Right ventricle myocardium inferior (tissue), 1 donor: ENCODE data around the gene KRTAP2-3. TPM values are rescaled to one million over a fixed set of nuclear protein-coding genes. Genes with fewer than 3 reads are reported as not detected.
"Not testable (repeated sequence)": the region's sequence is repeated elsewhere in the genome, so short reads cannot be mapped to it uniquely, and the experiment has no call there.

Source experiments
- ATAC-seq: fragments of 200-7000 bp; cut with Tn5 transposase; one replicate; pipeline ENCODE4 v1.9.1; 2020; ENCODE audit warnings: mild to moderate bottlenecking, moderate library complexity
- DNase-seq: peaks from one replicate; pipeline ENCODE4 v3.0.0; 2021; ENCODE audit errors: missing footprints
- intact Hi-C: fragments of 100-400 bp; cut with DNase I; formaldehyde crosslinking; loops from one replicate; pipeline ENCODE4 v1.11.0; 2022
- total RNA-seq: library from RNA; stranded (reverse); fragmentation: NEBNext Ultra II Directional; extraction: Animal tissue kit (Norgen Biotek cat#: 25700); gene quantifications from one replicate; pipeline ENCODE4 v1.2.1, GENCODE V29; 2021
- donor health status: DM: no; HTN: yes; CAD: no; lungs with severe emphysema.

Gene KRTAP2-3
- total RNA-seq, 1 donor from 2014 or later: not detected

DNA sequence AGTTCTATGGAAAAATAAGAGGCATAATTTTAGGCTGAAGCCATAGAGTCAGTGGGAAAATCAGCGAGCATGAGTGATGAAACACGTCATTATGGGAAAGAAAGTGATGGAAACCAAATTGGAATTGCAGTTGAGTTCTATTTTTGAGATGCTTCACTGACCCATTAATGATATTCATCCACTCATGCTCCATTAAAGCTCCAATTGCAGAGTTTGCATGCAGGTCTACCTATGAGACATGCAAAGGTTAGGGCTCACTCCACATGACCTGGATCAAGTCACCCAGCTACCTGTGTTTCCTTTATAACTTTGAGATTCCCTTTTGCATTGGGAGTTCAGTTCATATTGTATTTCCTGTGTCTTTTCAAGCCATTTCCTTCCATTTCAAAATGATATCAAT, 13.8 kb upstream of the KRTAP2-3 start:
- no peak for ATAC-seq
- intact Hi-C loops: no loop called here
- DNase-seq: no peak

DNA sequence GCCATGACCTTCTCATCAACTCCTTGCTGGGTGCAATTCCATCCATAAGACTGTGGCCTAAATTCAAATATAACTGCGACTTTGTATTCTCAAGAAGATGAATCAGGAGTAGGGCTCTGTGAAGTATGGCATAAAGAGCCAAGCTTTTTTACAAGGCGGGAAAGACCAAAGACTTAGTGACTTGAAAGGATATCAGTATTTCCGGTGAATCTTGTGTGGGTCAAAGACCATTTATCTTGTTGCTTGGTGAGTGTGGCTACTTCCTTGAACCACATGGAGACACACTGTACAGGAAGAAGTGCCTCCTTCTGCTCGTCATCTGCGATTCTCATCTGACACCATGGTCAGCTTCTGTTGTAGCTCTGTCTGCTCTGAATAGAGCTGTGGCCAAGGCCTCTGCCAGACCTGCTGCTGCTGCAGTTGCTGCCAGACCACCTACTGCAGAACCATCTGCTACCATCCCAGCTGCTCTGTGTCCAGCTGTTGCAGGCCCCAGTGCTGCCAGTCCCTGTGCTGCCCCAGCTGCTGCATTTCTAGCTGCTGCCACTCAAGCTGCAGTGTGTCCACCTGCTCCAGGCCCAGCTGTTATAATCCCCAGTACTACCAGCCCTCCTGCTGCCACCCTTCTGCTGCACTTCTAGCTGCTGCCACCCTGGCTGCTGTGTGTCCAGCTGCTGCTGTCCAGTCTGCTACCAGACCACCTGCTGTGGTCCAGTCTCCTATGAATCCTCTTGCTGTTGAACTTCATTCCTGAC, 11.9 kb upstream of the KRTAP2-3 start:
- DNase-seq (no peak), ATAC-seq (no peak)
- intact Hi-C loops: no loop called here

DNA sequence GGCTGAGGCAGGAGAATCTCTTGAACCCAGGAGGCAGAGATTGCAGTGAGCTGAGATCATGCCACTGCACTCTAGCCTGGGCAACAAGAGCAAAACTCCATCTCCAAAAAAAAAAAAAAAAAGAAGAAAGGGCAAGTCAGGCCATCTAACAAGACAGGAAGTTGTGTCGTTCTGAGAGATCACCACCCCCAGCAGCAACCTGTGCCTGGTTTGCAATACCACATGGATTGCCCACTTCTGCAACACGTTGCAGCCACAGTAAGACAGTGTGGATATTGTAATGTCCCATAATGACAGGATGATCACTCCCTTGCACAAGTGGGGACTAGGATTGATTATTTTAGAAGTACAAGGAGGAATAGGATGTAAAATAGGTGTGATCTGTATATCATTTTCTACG, 9.1 kb upstream of the KRTAP2-3 start:
- intact Hi-C loops: no loop called here
- no peak for ATAC-seq
- no peak for DNase-seq

DNA sequence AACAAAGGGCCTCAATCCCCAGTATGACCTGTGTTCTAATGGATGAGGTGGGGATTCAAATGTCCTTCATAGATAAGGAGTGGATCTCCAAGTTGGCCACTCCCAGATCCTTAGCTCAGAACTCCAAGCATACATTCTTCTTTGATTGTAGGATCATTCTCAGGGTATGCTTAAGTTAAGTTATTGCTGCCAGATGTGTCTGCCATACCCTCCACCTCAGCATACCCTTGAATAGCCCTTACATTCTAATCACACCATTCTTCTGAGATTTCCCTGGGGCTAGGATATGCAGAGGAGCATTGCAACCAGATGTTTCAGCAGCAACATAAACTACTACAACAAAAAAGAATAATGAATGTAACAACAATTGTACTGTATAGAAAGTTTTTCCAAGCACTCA, 7.4 kb upstream of the KRTAP2-3 start:
- intact Hi-C loops: no loop called here
- DNase-seq: no peak
- no peak for ATAC-seq

DNA sequence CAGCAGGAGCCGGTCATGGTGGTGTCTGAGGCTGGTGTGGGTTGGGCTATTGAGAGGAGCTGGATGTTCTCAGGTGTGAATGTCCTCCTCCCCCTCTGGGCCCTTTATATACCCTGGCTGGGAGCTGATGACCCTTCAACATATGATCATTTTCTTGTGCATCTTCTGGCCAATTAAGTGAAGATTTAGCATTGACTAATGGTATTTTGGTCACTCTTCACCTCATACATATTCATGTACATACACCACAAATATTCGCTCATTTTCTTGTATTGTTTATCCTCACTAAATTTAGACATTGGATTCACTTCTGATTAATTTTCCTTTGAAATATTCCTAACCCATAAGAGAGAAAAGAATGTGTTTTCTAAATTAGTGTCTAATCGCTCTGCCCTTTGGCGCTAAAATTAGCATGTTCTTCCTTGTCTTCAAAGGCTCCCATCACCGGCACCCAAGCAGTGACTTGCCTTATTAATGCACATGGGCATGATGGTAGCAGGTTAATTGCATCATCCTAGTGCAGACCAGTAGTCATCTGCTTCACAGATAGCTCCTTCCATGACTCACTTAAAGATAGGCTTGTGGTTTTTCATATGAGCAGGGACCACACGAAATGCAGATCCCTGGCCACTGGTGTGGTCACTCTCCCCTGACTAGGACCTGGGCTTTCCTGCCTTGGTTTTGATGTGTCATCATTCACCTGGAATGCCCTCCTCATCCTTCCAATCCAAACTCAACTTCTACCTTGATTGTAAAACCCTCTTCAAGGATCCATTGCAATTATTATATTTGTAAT, 6.1 kb upstream of the KRTAP2-3 start, which contains the start of gene KRTAP2-4:
Gene KRTAP2-4, minus strand, starts transcription at position 51 of the 796 bp plus-strand sequence. Its CDS starts 34 bp downstream, at position 17.
- ATAC-seq (no peak), DNase-seq (no peak)
- intact Hi-C loops: no loop called here

DNA sequence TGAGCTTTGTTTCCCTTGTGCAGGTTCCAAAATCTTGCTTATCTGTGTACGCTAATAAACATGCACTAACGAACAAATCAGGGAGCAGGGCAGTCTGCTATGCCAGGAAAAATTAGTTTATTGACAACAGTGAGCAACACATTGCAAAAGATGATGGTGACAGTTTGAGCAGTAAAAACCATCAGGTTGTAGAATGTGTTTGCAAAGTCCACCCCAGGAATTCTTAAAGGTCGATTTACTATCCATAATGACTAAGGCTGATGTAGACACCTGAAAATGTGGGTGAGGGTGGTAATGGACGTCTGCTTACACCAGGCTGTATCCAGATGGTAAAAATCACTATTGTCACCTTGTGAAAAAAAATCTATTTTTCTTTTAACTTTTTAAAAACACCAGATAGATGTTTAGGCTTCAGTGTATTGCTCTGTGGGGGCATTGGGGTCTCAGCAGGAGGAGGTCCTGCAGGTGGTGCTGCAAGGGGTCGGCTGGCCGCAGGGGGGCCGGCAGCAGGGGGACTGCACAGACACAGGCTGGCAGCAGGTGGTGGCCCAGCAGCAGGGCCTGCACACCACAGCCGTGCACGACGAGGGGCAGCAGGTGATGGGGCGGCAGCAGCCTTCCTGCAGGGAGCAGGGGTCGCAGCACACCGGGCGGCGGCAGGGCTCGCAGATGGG, 5.2 kb upstream of the KRTAP2-3 start:
- DNase-seq, intact Hi-C loops, ATAC-seq: not testable (repeated sequence)

DNA sequence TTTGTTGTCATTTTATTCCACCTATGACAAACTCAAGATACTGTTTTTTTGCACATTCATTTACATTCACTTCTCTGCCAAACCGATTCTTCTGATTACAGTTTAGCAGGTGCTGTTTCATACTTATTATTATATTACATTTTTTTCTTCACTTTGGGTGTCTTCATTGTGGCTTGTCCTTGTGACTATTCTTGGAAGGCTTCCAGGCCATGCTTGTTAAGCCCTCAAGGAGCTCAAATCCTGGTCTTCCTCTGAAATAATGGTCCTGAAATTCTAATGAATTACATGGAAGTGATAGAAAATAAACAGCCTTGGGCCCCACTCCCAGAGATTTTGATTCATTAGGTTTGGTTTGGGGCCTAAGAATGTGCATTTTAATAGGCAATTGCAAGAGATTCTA, 4.4 kb upstream of the KRTAP2-3 start:
- intact Hi-C loops: no loop called here
- DNase-seq (no peak), ATAC-seq (no peak)

DNA sequence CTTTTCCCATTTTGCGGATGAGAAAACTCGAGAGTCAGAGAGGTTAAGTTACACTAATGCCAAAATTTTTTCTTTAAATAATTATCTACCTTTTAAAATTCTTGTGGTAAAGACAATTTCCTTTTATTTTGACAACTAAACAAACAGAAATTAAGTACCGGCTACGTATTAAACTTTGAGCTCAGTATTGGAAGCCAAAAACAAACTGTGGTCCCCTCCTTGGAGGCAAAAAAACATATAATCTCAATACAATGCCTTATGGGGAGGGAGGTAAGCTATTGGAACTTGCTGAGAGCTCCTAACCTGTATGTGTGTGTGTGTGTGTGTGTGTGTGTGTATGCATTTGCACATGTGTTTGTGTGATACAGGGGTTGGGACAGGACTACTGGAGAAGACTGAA, 3.5 kb upstream of the KRTAP2-3 start:
- DNase-seq (no peak), ATAC-seq (no peak)
- intact Hi-C loops: no loop called here

DNA sequence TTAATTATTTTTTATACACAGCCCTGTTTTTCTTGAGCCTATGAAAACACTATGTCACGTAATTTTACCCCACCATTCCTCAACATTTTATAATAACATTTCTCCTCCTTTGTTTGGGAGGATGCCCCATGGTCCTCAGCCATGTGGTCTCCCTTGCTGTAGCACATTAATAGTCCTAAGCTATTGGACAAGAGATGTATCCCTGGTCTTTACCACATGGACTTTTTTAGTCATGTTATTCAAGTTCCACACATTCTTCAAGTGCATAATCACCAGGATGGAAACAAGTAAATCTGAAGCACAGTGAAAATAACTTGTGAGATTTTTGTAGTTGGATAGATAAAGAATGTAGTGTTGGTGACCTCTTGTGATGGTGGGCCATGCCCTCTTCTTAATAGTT, 2.0 kb upstream of the KRTAP2-3 start:
- no peak for DNase-seq
- no peak for ATAC-seq
- intact Hi-C loops: no loop called here

DNA sequence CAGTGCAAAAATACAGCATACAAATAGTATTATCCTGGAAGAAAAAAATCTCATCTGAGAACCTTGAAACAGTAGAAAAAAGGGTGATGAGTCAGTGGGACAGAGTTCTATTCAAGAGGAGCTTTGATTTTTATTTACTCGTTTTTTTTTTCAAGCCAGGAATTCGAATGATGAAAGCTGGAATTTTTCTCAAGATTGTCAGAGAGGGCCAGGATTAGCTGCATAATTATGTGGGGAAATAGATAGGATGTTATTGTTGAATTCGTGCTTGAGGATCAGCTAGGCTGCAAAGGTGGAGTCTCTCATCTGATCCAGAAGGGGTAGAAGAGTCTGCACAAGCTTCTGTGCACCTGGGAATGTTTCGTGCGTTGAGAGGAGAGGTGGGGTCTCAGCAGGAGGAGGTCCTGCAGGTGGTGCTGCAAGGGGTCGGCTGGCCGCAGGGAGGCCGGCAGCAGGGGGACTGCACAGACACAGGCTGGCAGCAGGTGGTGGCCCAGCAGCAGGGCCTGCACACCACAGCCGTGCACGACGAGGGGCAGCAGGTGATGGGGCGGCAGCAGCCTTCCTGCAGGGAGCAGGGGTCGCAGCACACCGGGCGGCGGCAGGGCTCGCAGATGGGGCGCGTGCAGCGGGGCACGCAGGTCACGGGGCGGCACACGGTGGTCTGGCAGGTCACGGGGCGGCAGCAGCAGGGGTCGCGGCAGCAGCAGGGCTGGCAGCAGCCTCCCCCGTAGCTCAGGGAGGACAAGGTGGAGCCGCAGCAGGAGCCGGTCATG, 450 bp downstream of the KRTAP2-3 start:
- intact Hi-C loops, DNase-seq, ATAC-seq: not testable (repeated sequence)

DNA sequence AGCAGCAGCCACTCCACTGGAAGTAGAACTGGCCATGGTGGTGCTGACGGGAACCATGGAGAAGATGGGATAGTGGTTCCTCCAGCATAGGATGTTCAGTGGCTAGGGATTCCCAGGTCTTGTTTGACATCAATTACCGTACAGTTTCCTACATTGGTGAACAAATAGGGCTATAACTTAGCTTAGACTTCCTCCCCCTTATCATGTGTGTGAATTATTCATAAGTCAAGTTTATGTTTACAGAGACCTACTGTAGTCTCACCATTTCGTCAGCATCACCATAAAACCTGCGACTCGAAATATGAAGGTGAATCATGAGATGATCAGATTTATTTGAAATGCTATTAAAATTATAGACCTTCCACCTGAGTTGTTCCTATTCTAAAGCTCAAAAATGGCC, 1.2 kb downstream of the KRTAP2-3 start:
- DNase-seq: no peak
- ATAC-seq: no peak
- intact Hi-C loops: no loop called here

DNA sequence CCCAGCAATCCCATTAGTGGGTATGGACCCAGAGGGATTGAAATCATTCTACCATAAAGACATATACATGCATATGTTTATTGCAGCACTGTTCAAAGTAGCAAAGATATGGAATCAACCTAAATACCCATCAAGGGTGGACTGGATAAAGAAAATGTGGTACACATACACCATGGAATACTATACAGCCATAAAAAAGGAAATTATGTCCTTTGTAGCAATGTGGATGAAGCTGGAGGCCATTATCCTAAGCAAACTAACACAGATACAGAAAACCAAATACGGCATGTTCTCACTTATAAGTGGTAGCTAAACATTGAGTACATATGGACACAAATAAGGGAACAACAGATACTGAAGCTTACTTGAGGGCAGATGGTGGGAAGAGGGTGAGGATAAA, 2.4 kb downstream of the KRTAP2-3 start:
- intact Hi-C loops: no loop called here
- ATAC-seq (no peak), DNase-seq (no peak)

DNA sequence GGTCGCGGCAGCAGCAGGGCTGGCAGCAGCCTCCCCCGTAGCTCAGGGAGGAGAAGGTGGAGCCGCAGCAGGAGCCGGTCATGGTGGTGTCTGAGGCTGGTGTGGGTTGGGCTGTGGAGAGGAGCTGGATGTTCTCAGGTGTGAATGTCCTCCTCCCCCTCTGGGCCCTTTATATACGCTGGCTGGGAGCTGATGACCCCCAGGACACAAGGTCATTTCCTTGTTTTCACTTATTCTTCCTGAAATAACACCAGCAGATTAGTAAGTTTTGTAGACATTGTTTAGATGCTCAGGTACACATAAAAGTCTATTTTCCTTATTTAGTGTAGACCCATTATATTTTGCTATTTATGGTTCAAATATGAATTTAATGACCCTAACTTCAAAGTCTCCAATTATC, 4.8 kb downstream of the KRTAP2-3 start, which contains the start of gene KRTAP2-2:
Gene KRTAP2-2, minus strand, starts transcription at position 101 of the 400 bp plus-strand sequence. Its CDS starts 19 bp downstream, at position 82.
- intact Hi-C loops, DNase-seq, ATAC-seq: not testable (repeated sequence)

DNA sequence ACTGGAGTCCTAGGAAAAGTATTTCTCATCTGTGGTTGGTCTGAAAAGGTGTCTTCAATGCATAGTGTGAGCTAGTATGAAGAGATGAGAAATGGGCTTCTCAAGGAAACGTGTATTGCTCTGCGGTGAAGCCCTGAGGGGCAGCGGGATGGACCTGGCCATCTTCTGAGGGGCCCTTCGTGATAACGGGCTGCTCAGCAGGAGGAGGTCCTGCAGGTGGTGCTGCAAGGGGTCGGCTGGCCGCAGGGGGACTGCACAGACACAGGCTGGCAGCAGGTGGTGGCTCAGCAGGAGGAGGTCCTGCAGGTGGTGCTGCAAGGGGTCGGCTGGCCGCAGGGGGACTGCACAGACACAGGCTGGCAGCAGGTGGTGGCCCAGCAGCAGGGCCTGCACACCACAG, 5.4 kb downstream of the KRTAP2-3 start:
- DNase-seq, ATAC-seq, intact Hi-C loops: not testable (repeated sequence)

DNA sequence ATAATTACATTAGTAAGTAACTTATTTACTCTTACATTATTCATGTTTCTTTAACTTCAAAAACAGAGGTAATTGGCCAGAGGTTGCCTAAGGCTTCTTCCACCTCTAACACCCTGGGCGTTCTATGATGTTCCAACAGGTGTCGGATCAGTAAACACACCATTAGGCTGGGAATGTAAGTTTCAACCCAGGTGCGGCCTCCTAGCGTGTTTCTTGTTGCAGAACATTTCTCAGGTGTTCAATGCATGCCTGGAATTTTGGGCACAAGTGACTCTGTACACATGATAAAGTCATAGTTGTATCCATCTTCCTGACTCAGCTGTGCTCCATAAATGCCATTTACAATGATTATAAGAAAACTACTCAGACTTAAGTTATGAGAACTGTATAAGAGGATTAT, 5.9 kb downstream of the KRTAP2-3 start:
- intact Hi-C loops: no loop called here
- no peak for ATAC-seq
- DNase-seq: no peak

DNA sequence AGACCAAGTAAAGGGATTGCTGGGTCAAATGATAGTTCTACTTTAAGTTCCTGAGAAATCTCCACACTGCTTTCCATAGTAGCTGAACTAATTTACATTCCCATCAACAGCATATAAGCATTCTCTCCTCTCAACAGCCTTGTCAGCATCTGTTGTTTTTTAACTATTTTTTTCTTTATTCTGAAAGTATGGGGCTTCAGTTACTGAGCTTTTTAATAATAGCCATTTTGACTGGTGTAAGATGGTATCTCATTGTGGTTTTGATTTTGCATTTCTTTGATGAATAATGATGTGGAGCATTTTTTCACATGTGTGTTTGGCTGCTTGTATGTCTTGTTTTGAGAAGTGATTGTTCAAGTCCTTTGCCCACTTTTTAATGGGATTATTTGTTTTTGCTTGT, 7.3 kb downstream of the KRTAP2-3 start:
- no peak for ATAC-seq
- intact Hi-C loops: no loop called here
- DNase-seq: no peak

DNA sequence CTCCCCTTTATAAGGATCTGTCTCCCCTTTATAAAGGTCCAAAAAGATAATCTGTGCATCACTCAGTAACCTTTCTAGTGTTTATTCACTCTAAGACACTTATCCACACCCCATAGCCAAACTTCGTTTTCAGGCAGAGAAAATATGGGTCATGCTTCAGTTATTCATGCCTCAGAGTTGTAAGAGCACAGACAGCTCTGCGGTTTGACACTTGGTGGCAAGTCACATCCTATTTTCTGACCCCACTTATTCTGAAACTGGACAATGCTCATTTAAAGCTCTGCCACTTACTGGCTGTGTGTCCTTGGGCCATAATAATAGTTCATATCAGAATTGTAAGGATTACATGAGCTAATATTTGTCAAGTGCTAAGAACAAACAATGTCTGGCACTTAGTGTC, 10.8 kb downstream of the KRTAP2-3 start:
- intact Hi-C loops: no loop called here
- ATAC-seq (no peak), DNase-seq (no peak)

DNA sequence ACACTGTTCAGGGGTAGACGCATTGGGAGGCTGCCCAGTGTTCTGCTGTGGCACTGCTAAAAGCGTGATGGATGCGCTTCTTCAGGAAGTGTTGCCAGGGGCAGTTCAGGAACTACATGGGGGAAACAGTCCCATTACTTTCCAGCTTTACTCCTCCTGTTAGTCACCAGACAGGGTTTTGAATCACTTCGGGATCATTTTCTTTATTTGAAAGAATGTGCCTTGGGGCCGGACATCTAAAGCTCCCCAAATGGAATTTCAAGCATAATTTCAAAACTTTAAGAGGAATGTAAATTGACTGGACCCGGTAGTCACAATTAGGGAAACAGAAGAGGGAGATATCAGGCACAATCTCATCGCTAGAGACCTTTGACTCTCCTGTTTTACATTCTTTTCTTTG, 11.5 kb downstream of the KRTAP2-3 start:
- DNase-seq (no peak), ATAC-seq (no peak)
- intact Hi-C loops: no loop called here
